Testis (tissue), 2 donors: ENCODE data around the gene CTU2.

ENCODE experiments used
- CTCF ChIP-seq, 3 experiments: fragments of 450-650 bp in 2 of 3; fragments of 200-600 bp in 1 of 3; sonication (generic) in 1 of 3; IDR thresholded peaks; one replicate each; pipeline ENCODE4 v1.5.1; 2016 to 2019; ENCODE audit warnings: antibody characterized with exemption in 3 of 3, mild to moderate bottlenecking in 2 of 3, moderate library complexity in 1 of 3
- POLR2A ChIP-seq: fragments of 450-650 bp; IDR thresholded peaks from one replicate; pipeline ENCODE4 v1.6.1; 2017; ENCODE audit warnings: antibody characterized with exemption, mild to moderate bottlenecking, moderate library complexity

- TF ChIP-seq POLR2A (no peak), CTCF (IDR thresholded peaks at IDR 0.05) (no peak)
Measured at GRCh38 chr16:88658714-88659113, 47.6 kb upstream of the CTU2 start.
